Measurements from ENCODE around the gene ZAR1L. TPM values are rescaled to one million over a fixed set of nuclear protein-coding genes. Genes with fewer than 3 reads are reported as not detected.

Gene ZAR1L, protein sequence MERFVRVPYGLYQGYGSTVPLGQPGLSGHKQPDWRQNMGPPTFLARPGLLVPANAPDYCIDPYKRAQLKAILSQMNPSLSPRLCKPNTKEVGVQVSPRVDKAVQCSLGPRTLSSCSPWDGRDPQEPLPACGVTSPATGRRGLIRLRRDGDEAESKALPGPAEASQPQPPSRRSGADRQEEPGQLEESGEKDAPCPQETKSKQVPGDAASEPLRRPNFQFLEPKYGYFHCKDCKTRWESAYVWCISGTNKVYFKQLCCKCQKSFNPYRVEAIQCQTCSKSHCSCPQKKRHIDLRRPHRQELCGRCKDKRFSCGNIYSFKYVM
- total RNA-seq, result not detected

DNA sequence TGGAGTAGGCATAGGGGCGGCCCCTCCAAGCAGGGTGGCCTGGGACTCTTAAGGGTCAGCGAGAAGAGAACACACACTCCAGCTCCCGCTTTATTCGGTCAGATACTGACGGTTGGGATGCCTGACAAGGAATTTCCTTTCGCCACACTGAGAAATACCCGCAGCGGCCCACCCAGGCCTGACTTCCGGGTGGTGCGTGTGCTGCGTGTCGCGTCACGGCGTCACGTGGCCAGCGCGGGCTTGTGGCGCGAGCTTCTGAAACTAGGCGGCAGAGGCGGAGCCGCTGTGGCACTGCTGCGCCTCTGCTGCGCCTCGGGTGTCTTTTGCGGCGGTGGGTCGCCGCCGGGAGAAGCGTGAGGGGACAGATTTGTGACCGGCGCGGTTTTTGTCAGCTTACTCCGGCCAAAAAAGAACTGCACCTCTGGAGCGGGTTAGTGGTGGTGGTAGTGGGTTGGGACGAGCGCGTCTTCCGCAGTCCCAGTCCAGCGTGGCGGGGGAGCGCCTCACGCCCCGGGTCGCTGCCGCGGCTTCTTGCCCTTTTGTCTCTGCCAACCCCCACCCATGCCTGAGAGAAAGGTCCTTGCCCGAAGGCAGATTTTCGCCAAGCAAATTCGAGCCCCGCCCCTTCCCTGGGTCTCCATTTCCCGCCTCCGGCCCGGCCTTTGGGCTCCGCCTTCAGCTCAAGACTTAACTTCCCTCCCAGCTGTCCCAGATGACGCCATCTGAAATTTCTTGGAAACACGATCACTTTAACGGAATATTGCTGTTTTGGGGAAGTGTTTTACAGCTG is at the start of gene ZAR1L, which contains the start of gene BRCA2:
ZAR1L (minus strand) TSS at position 126 of the 790 bp plus-strand sequence. CDS start 3,438 bp downstream, outside the sequence.
BRCA2 (plus strand) TSS at position 271 of the 790 bp plus-strand sequence. CDS start 953 bp downstream, outside the sequence.

Other genes with a start within 250 kb of the ZAR1L start
- gene BRCA2, start 145 bp upstream of the ZAR1L start, total RNA-seq, result 10 to 100 TPM; 11.9 to 17.7 TPM
- gene N4BP2L1, start 112.8 kb upstream of the ZAR1L start, total RNA-seq, result 10 to 100 TPM; 44.4 to 46.4 TPM
- gene N4BP2L2, start 223.4 kb upstream of the ZAR1L start, total RNA-seq, result 100 to 1,000 TPM; 131 to 137 TPM